Limb (tissue), 2 donors: ENCODE data around the gene MYD88.
"Not testable (repeated sequence)": the region's sequence is repeated elsewhere in the genome, so short reads cannot be mapped to it uniquely, and the experiment has no call there.

Experiments
- DNase-seq, 2 donors: peaks; one replicate each; pipeline ENCODE4 v3.0.0-alpha.2; 2016; ENCODE audit errors: extremely low spot score in 2 of 2

MYD88 gene

GRCh38 chr3:38141173-38141951 lies 2.9 kb downstream of the MYD88 start:
- no peak for DNase-seq

GRCh38 chr3:38141952-38142273 lies 3.5 kb downstream of the MYD88 start:
- no peak for DNase-seq

GRCh38 chr3:38142959-38143358 lies 4.5 kb downstream of the MYD88 start:
- DNase-seq: no peak

GRCh38 chr3:38143511-38143910 lies 5.0 kb downstream of the MYD88 start:
- DNase-seq: no peak

- DNase-seq: no peak
Observed at GRCh38 chr3:38146504-38146903, 8.0 kb downstream of the MYD88 start.

GRCh38 chr3:38147421-38147820 lies 9.0 kb downstream of the MYD88 start:
- no peak for DNase-seq

- DNase-seq: no peak
Observed at GRCh38 chr3:38148311-38148882, 9.9 kb downstream of the MYD88 start.

- no peak for DNase-seq
Observed at GRCh38 chr3:38149708-38150107, 11.2 kb downstream of the MYD88 start.

GRCh38 chr3:38150780-38151528 lies 12.5 kb downstream of the MYD88 start:
- DNase-seq: no peak

GRCh38 chr3:38151667-38152265 lies 13.3 kb downstream of the MYD88 start:
- no peak for DNase-seq

GRCh38 chr3:38152609-38153008 lies 14.1 kb downstream of the MYD88 start:
- DNase-seq: no peak

- DNase-seq: no peak
Observed at GRCh38 chr3:38153221-38153620, 14.8 kb downstream of the MYD88 start.

- DNase-seq: no peak
Observed at GRCh38 chr3:38154033-38154494, 15.6 kb downstream of the MYD88 start.

- DNase-seq: no peak
Observed at GRCh38 chr3:38154625-38155255, 16.3 kb downstream of the MYD88 start.

- no peak for DNase-seq
Observed at GRCh38 chr3:38155825-38156224, 17.4 kb downstream of the MYD88 start.

- DNase-seq: no peak
Observed at GRCh38 chr3:38157117-38157516, 18.7 kb downstream of the MYD88 start.

- DNase-seq: no peak
Observed at GRCh38 chr3:38157595-38157994, 19.1 kb downstream of the MYD88 start.

GRCh38 chr3:38158472-38158871 lies 20.0 kb downstream of the MYD88 start:
- DNase-seq: no peak

GRCh38 chr3:38160704-38161103 lies 22.2 kb downstream of the MYD88 start:
- not testable (repeated sequence) for DNase-seq

GRCh38 chr3:38163117-38163840 lies 24.8 kb downstream of the MYD88 start:
- no peak for DNase-seq
